GM23248 (cell line): Measurements from ENCODE around the gene NFATC2. TPM values are rescaled to one million over a fixed set of nuclear protein-coding genes. Genes with fewer than 3 reads are reported as not detected.

Source experiments
- DNase-seq: peaks from one replicate; pipeline ENCODE4 v3.0.0-alpha.2; 2015
- H2AFZ ChIP-seq: fragments of 200-600 bp; sonication (generic); 2 replicates; pipeline ENCODE4 v1.6.1; 2016; ENCODE audit warnings: antibody characterized with exemption
- H3F3A ChIP-seq: fragments of 200-600 bp; sonication (generic); 2 replicates; pipeline ENCODE4 v1.6.1; 2016; ENCODE audit warnings: mild to moderate bottlenecking, antibody characterized with exemption, mixed run types; ENCODE audit not compliant: insufficient read depth
- H3K27ac ChIP-seq: fragments of 200-600 bp; sonication (generic); 2 replicates; pipeline ENCODE4 v1.5.1; 2016; ENCODE audit warnings: mild to moderate bottlenecking
- H3K27me3 ChIP-seq: fragments of 200-600 bp; sonication (generic); replicated peaks from 2 replicates; pipeline ENCODE4 v1.6.1; 2016; ENCODE audit warnings: mild to moderate bottlenecking; ENCODE audit not compliant: insufficient read depth
- H3K36me3 ChIP-seq: fragments of 200-600 bp; sonication (generic); 2 replicates; pipeline ENCODE4 v1.6.1; 2016; ENCODE audit warnings: low read depth, mild to moderate bottlenecking
- H3K4me1 ChIP-seq: fragments of 200-600 bp; sonication (generic); 2 replicates; pipeline ENCODE4 v1.6.1; 2016; ENCODE audit warnings: mild to moderate bottlenecking; ENCODE audit not compliant: insufficient read depth
- H3K4me2 ChIP-seq: fragments of 200-600 bp; sonication (generic); one replicate; pipeline ENCODE4 v1.6.1; 2016; ENCODE audit warnings: mild to moderate bottlenecking; ENCODE audit not compliant: unreplicated experiment
- H3K4me3 ChIP-seq: fragments of 200-600 bp; sonication (generic); 2 replicates; pipeline ENCODE4 v1.5.1; 2016; ENCODE audit warnings: mild to moderate bottlenecking
- H3K79me2 ChIP-seq: fragments of 200-600 bp; sonication (generic); 2 replicates; pipeline ENCODE4 v1.6.1; 2016; ENCODE audit warnings: mild to moderate bottlenecking; ENCODE audit not compliant: insufficient read depth
- H3K9ac ChIP-seq: fragments of 200-600 bp; sonication (generic); 2 replicates; pipeline ENCODE4 v1.6.1; 2016; ENCODE audit warnings: mild to moderate bottlenecking
- H3K9me2 ChIP-seq: fragments of 200-600 bp; sonication (generic); 2 replicates; pipeline ENCODE4 v1.6.1; 2016; ENCODE audit warnings: mixed run types, mild to moderate bottlenecking, moderate library complexity; ENCODE audit not compliant: insufficient read depth
- H3K9me3 ChIP-seq: fragments of 200-600 bp; sonication (generic); one replicate; pipeline ENCODE4 v1.6.1; 2017; ENCODE audit warnings: low read depth
- H4K20me1 ChIP-seq: fragments of 200-600 bp; sonication (generic); 2 replicates; pipeline ENCODE4 v1.6.0; 2016; ENCODE audit not compliant: insufficient read depth
- EZH2 ChIP-seq: fragments of 200-600 bp; sonication (generic); IDR thresholded peaks from 2 replicates; pipeline ENCODE4 v1.6.1; 2018; ENCODE audit warnings: antibody characterized with exemption, mild to moderate bottlenecking; ENCODE audit not compliant: insufficient read depth, poor library complexity, severe bottlenecking
- EZH2phosphoT487 ChIP-seq: fragments of 200-600 bp; sonication (generic); IDR thresholded peaks from 2 replicates; pipeline ENCODE4 v1.6.1; 2018; ENCODE audit warnings: antibody characterized with exemption, moderate library complexity, mild to moderate bottlenecking, low read depth; ENCODE audit not compliant: insufficient read depth
- WGBS, 2 experiments: methylation state at CpG; one replicate each; pipeline ENCODE4 v1.1.6; 2015 to 2017; ENCODE audit warnings: low lambda C conversion rate in 2 of 2, low coverage in 1 of 2; ENCODE audit errors: missing lambda C conversion rate in 2 of 2; 5-methylcytosine and 5-hydroxymethylcytosine counted together
- in situ Hi-C: fragments of 300-500 bp; cut with MboI; formaldehyde crosslinking; loops from 2 replicates; pipeline ENCODE4 v1.15.0; 2020
- polyA plus RNA-seq: library from polyadenylated mRNA; unstranded; fragments of >200 nt; fragmentation: Nextera tagmentation; extraction: Ambion mirVana; gene quantifications from 2 replicates; pipeline ENCODE4 v1.2.1, GENCODE V29; 2016
- total RNA-seq: library from RNA; depleted of rRNA; stranded (reverse); fragments of >200 nt; shearing (Covaris generic); gene quantifications from 2 replicates; pipeline ENCODE4 v1.2.3, GENCODE V29; 2014

NFATC2 gene
- total and polyA plus RNA-seq, 2 experiments from 2014 or later: 0.11 to 0.14 TPM

DNA sequence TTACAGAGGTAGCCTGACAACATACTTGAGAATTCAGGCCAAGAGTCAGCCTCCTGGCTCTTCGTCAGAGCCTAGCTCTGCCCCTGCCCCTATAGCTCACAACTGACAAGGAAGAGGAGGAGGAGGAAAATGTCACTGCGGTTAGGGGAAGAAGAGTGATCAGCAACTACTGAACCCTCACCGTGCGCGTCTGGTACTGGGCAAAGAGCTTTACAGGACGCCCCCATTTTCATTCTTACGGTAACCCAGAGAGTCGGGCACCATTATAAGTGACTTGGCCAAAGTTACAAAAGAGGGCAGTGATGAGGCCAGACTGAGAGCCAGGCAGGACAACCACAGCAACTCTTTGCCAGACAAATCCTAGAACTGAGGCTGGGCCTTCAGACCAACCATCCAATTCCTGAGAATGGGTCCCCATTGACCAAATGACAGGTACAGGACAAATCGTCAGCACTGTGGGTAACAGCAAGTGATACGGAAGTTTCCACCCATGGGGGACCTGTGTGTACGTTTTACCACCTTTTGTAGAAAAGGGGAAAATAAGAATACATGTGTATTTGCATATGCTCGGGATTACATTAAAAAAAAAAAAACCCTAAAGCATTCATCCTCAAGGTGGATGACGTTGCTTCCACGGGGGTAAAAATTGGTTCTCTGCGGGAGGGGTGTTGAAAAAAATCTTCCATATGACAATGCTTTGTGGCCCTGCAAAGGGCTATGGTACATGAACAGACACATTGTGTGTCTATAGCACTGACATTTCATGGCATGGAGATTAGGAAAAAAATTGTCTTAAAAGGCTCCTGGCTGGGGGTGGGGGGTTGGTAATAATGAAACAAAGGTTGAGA is 118.0 kb downstream of the NFATC2 start:
- TF ChIP-seq EZH2phosphoT487 (no peak), EZH2 (no peak)
- in situ Hi-C loops: no loop called here

GRCh38 chr20:51423810-51424209 is 118.7 kb downstream of the NFATC2 start:
- Histone ChIP-seq H3K36me3 (no peaks in the 10 kb centered on the region), H3K4me1 (no peaks in the 10 kb centered on the region), H3K9ac (no peak overlapping the region), H4K20me1 (no peaks in the 10 kb centered on the region), H3K4me2 (no peak overlapping the region), H3K79me2 (no peaks in the 10 kb centered on the region), H3K9me2 (no peaks in the 10 kb centered on the region), H3K27ac (no peak overlapping the region), H3F3A (no peaks in the 10 kb centered on the region), H2AFZ (no peak overlapping the region), H3K9me3 (no peaks in the 10 kb centered on the region), H3K4me3 (no peak overlapping the region), H3K27me3 (no peaks in the 10 kb centered on the region)
- 81 to 83% methylated on average over 6 to 7 of the region's 7 CpGs for WGBS, 2 experiments
- no peak for DNase-seq
- in situ Hi-C loops: no loop called here
- TF ChIP-seq EZH2 (no peak), EZH2phosphoT487 (no peak)

More for the DNA sequence above, 118.0 kb downstream of the NFATC2 start:
- H3K4me3 ChIP-seq: no peak overlapping the region
- no peaks in the 10 kb centered on the region for H3K9me2 ChIP-seq
- H3K27ac ChIP-seq: no peak overlapping the region
- H3K4me1 ChIP-seq: no peaks in the 10 kb centered on the region
- H3K36me3 ChIP-seq: no peaks in the 10 kb centered on the region
- H3K27me3 ChIP-seq: no peaks in the 10 kb centered on the region
- no peaks in the 10 kb centered on the region for H4K20me1 ChIP-seq
- no peak for DNase-seq
- H3K9me3 ChIP-seq: no peaks in the 10 kb centered on the region
- no peaks in the 10 kb centered on the region for H3K79me2 ChIP-seq
- H3K9ac ChIP-seq: no peak overlapping the region
- 84 to 85% methylated on average over 15 of the region's 15 CpGs for WGBS, 2 experiments
- no peaks in the 10 kb centered on the region for H3F3A ChIP-seq
- no peak overlapping the region for H2AFZ ChIP-seq
- no peak overlapping the region for H3K4me2 ChIP-seq

GRCh38 chr20:51423290-51423667 is 119.2 kb downstream of the NFATC2 start:
- WGBS, 2 experiments: 95 to 100% methylated on average over 1 of the region's 1 CpG
- no peak overlapping the region for H3K4me3 ChIP-seq
- no peaks in the 10 kb centered on the region for H3K4me1 ChIP-seq
- no peaks in the 10 kb centered on the region for H4K20me1 ChIP-seq
- H3K36me3 ChIP-seq: no peaks in the 10 kb centered on the region
- no peak overlapping the region for H3K9ac ChIP-seq
- H3K9me2 ChIP-seq: no peaks in the 10 kb centered on the region
- no peaks in the 10 kb centered on the region for H3K9me3 ChIP-seq
- H3K27me3 ChIP-seq: no peaks in the 10 kb centered on the region
- in situ Hi-C loops: no loop called here
- H3K79me2 ChIP-seq: no peaks in the 10 kb centered on the region
- DNase-seq: no peak
- no peak overlapping the region for H3K4me2 ChIP-seq
- no peak overlapping the region for H2AFZ ChIP-seq
- no peak overlapping the region for H3K27ac ChIP-seq
- no peaks in the 10 kb centered on the region for H3F3A ChIP-seq
- no peak for TF ChIP-seq EZH2phosphoT487
- TF ChIP-seq EZH2: no peak

DNA sequence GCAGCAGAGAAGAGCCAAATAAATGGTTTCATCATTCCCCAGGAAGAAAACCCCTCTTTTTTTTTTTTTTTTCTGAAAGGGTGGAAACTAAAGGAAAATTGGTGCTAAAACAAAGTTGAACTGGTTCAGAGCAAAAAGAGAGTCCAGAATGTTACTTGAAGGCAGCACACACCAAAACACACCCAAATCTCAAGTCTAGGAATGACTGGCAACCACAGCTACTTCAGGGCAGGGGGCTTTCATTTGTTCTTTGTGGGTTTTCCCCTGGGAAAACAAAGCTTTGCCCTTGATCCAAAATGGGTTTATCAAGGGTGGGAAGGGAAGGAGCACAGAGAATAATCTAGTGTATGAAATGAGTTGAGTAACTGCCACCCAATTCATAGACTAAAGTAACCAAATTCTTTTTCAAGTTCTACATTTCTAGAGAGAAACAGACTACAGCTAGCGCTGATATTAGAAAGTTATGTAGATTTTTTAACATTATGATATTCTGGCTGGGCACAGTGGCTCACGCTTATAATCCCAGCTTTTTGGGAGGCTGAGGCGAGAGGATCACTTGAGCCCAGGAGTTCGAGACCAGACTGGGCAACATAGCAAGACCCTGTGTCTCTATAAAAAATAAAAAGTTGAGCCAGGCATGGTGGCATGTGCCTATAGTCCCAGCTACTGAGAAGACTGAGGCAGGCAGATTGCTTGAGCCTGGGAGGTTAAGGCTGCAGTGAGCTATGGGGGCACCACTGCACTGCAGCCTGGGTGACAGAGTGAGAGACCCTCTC is 119.8 kb downstream of the NFATC2 start:
- Histone ChIP-seq H3K4me3 (no peak overlapping the region), H3K4me1 (no peaks in the 10 kb centered on the region), H3K36me3 (no peaks in the 10 kb centered on the region), H2AFZ (no peak overlapping the region), H3K9me2 (no peaks in the 10 kb centered on the region), H3K27ac (no peak overlapping the region), H3K79me2 (no peaks in the 10 kb centered on the region), H4K20me1 (no peaks in the 10 kb centered on the region), H3F3A (no peaks in the 10 kb centered on the region), H3K9me3 (no peaks in the 10 kb centered on the region), H3K27me3 (no peaks in the 10 kb centered on the region), H3K9ac (no peak overlapping the region), H3K4me2 (no peak overlapping the region)
- in situ Hi-C loops: no loop called here
- TF ChIP-seq EZH2 (no peak), EZH2phosphoT487 (no peak)
- 90 to 95% methylated on average over 4 of the region's 4 CpGs for WGBS, 2 experiments
- no peak for DNase-seq
